Heart left ventricle (tissue), 13 donors: ENCODE measurements around the gene TNRC6B.

Source experiments
- POLR2A ChIP-seq, 2 donors: fragments of 450-650 bp; IDR thresholded peaks; one replicate each; pipeline ENCODE4 v1.6.1; 2017; ENCODE audit warnings: antibody characterized with exemption in 2 of 2, mild to moderate bottlenecking in 2 of 2, moderate library complexity in 2 of 2
- TF ChIP-seq, protein P1 (sequence below), 12 donors: fragments of 200-600 bp; sonication (generic) in 4 of 12; IDR thresholded peaks; one replicate each; pipeline versions ENCODE4 v1.5.0 to v1.8.0; 2018 to 2022; ENCODE audit warnings: antibody characterized with exemption in 12 of 12, mild to moderate bottlenecking in 5 of 12
- donor health status: ischemic (EF 13 %, LVEDD 7.1; RV severe dilation, severe dysfunction).
- donor health status: DM: no; HTN: yes; CAD: no.
- donor health status: DM: no; HTN: no; CAD: no.
- donor health status: ischemic (EF 25% LVEDD 6.9; RV normal size, moderate dysfunction).
- donor health status: ischemic (EF 25% LVEDD 5.7; RV mildly dilated, moderate dysfunction).
- donor health status: ischemic (EF 35%, LVEDD 5.7; RV mildly dilated, moderate dysfunction).
- donor health status: nonischemic (EF 11% LVEDD 7.7; RV severe dilation, severe dysfunction).
- donor health status: DM: yes; HTN: yes; CAD: no.
- donor health status: PGD.
- donor health status: ischemic (EF 29% LVEDD 5.4; RV normal size, mild dysfunction).
- donor health status: nonischemic (EF 23%, LVEDD 6.1; RV moderate dilation, normal function).

- TF ChIP-seq, protein P1, sequence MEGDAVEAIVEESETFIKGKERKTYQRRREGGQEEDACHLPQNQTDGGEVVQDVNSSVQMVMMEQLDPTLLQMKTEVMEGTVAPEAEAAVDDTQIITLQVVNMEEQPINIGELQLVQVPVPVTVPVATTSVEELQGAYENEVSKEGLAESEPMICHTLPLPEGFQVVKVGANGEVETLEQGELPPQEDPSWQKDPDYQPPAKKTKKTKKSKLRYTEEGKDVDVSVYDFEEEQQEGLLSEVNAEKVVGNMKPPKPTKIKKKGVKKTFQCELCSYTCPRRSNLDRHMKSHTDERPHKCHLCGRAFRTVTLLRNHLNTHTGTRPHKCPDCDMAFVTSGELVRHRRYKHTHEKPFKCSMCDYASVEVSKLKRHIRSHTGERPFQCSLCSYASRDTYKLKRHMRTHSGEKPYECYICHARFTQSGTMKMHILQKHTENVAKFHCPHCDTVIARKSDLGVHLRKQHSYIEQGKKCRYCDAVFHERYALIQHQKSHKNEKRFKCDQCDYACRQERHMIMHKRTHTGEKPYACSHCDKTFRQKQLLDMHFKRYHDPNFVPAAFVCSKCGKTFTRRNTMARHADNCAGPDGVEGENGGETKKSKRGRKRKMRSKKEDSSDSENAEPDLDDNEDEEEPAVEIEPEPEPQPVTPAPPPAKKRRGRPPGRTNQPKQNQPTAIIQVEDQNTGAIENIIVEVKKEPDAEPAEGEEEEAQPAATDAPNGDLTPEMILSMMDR (IDR thresholded peaks at IDR 0.05): no peak
- no peak for TF ChIP-seq POLR2A (IDR thresholded peaks at IDR 0.05)
Measured at GRCh38 chr22:40330615-40331014, 152.9 kb downstream of the TNRC6B start.
